BJ (cell line): ENCODE data around the gene NLK. TPM values are rescaled to one million over a fixed set of nuclear protein-coding genes. Genes with fewer than 3 reads are reported as not detected.
"Not testable (repeated sequence)": the region's sequence is repeated elsewhere in the genome, so short reads cannot be mapped to it uniquely, and the experiment has no call there.

Experiments used
- CTCF ChIA-PET: fragments of 350-600 bp; formaldehyde crosslinking; extraction: SDS; loops from one replicate; lab custom pipeline; 2021; ENCODE audit warnings: antibody characterized with exemption, inconsistent platforms; lab: Yijun Ruan, JAX
- POLR2A ChIA-PET: fragments of 300-600 bp; sonication (Branson Sonifier 250); formaldehyde crosslinking; extraction: SDS; loops from one replicate; lab custom pipeline; 2021; ENCODE audit warnings: antibody characterized with exemption; lab: Charles Lee
- DNase-seq: peaks from one replicate; pipeline ENCODE4 v3.0.0-alpha.2; 2011; ENCODE audit warnings: low read depth
- H3K27me3 ChIP-seq: 2 replicates; pipeline ENCODE4 v1.6.0; 2011; ENCODE audit warnings: low read length; ENCODE audit not compliant: control insufficient read depth, insufficient read depth
- H3K36me3 ChIP-seq: 2 replicates; pipeline ENCODE4 v1.5.1; 2011; ENCODE audit warnings: low read length; ENCODE audit not compliant: control insufficient read depth, insufficient read depth
- H3K4me3 ChIP-seq: 2 replicates; pipeline ENCODE4 v1.5.1; 2011; ENCODE audit warnings: low read depth, mild to moderate bottlenecking, control low read depth, low read length
- CTCF ChIP-seq: IDR thresholded peaks from 2 replicates; pipeline ENCODE4 v1.5.1; 2011; ENCODE audit warnings: low read depth, mild to moderate bottlenecking, control low read depth, inconsistent platforms, low read length, moderate library complexity; ENCODE audit not compliant: insufficient read depth
- polyA plus RNA-seq: library from polyadenylated mRNA; depleted of rRNA; stranded (reverse); fragments of >200 nt; gene quantifications from 2 replicates; pipeline ENCODE4 v1.2.3, GENCODE V29; 2011

The NLK gene
- polyA plus RNA-seq, 1 experiment: 16.5 TPM

DNA sequence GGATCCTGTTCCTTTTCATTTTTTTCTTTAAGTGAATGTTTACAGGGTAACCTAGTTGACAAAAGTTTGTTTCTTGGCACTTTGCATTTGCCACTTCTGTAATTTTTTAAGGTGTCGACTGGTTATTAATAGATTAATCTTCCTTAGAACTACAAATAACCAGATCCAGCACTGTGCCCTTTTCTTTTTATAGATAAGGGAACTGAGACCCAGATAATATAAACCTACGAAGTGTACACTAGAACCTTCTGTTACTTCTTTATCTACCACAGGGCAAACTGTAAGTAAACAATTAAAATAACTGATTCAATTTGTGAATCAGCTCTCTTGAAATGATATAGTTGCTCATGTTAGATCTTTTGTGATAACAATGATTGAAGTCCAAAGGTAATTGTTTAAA lies 55.4 kb downstream of the NLK start:
- no peaks in the 10 kb centered on the region for H3K36me3 ChIP-seq
- H3K27me3 ChIP-seq: no peaks in the 10 kb centered on the region
- DNase-seq: no peak
- ChIA-PET POLR2A (no interaction called here), CTCF (no interaction called here)
- no peak overlapping the region for H3K4me3 ChIP-seq
- no peak for TF ChIP-seq CTCF

GRCh38 chr17:28098591-28098990 lies 56.1 kb downstream of the NLK start:
- H3K36me3 ChIP-seq, POLR2A ChIA-PET, H3K27me3 ChIP-seq, H3K4me3 ChIP-seq, CTCF ChIA-PET, DNase-seq: not testable (repeated sequence)

DNA sequence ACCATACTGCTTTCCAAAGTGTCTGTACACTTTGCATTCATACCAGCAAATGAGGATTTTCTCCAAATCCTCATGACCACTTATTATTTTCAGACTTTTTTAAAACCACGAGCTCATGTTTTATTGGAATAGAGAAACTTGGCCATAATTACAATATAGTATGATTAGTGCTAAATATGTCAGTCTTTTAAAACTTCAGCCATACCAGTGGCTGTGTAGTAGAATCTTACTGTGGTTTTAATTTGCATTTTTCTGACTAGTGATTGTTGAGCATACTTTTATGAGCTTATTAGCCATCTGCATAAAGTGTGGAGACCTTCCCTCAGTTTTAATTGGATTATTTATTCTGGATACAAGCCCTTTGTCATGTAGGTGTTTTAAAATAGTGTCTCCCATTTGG lies 57.8 kb downstream of the NLK start:
- TF ChIP-seq CTCF: no peak
- Histone ChIP-seq H3K27me3 (no peaks in the 10 kb centered on the region), H3K36me3 (no peaks in the 10 kb centered on the region), H3K4me3 (no peak overlapping the region)
- ChIA-PET CTCF (interaction anchor here (1.0 kb wide), 1 partner anchor 45 kb away, joined by 3 read pairs; no protein-coding TSS in a partner anchor), POLR2A (no interaction called here)
- no peak for DNase-seq

- POLR2A ChIA-PET: no interaction called here
- no peak overlapping the region for H3K4me3 ChIP-seq
- H3K36me3 ChIP-seq: no peaks in the 10 kb centered on the region
- no peak for TF ChIP-seq CTCF
- H3K27me3 ChIP-seq: no peaks in the 10 kb centered on the region
- DNase-seq: no peak
- CTCF ChIA-PET: interaction anchor here (1.0 kb wide), 1 partner anchor 45 kb away, joined by 3 read pairs; no protein-coding TSS in a partner anchor
Observed at GRCh38 chr17:28100936-28101335, 58.5 kb downstream of the NLK start.

- CTCF ChIA-PET: interaction anchor here (0.5 kb wide), 1 partner anchor 323 kb away, joined by 3 read pairs; no protein-coding TSS in a partner anchor
Observed at GRCh38 chr17:28101919-28102318, 59.4 kb downstream of the NLK start.

More at GRCh38 chr17:28101919-28102318, 59.4 kb downstream of the NLK start:
- POLR2A ChIA-PET: no interaction called here
- no peak for DNase-seq
- Histone ChIP-seq H3K36me3 (no peaks in the 10 kb centered on the region), H3K4me3 (no peak overlapping the region), H3K27me3 (no peaks in the 10 kb centered on the region)
- TF ChIP-seq CTCF: no peak
